ENCODE measurements around the gene ZDHHC4. TPM values are rescaled to one million over a fixed set of nuclear protein-coding genes. Genes with fewer than 3 reads are reported as not detected.

ZDHHC4 gene
- total and polyA plus RNA-seq, 9 of the 15 experiments (the other 6 are each of a cell fraction or from before 2014, with no cell fraction given): 33.4 to 106 (median 58.3) TPM

- TF ChIP-seq LEF1 (IDR thresholded peaks at IDR 0.05) (no peak), FOXA1 (IDR thresholded peaks at IDR 0.05; ENCODE audit: borderline replicate concordance) (no peak), OTX1 (CRISPR knock-in tag; IDR thresholded peaks at IDR 0.05) (no peak), TAF7 (tag; IDR thresholded peaks at IDR 0.05) (no peak), ZNF253 (CRISPR knock-in tag; conservative IDR thresholded peaks at IDR 0.05) (no peak), GABPA (tag; conservative IDR thresholded peaks at IDR 0.05; ENCODE audit: low read depth) (peak; percentile 92), ZFP36 (IDR thresholded peaks at IDR 0.05; ENCODE audit: low read depth, low read length, partially characterized antibody) (no peak), CUX1 (CRISPR knock-in tag; IDR thresholded peaks at IDR 0.05) (no peak), GATAD2B (IDR thresholded peaks at IDR 0.05; ENCODE audit: borderline replicate concordance) (peak; percentile 98), POLR2G (IDR thresholded peaks at IDR 0.05; ENCODE audit: low read depth, low read length) (peak; percentile 94), IRF1 (CRISPR knock-in tag; IDR thresholded peaks at IDR 0.05; ENCODE audit: borderline replicate concordance) (no peak), POLR2B (IDR thresholded peaks at IDR 0.05; ENCODE audit: low read depth, partially characterized antibody) (no peak), MCM7 (IDR thresholded peaks at IDR 0.05) (no peak)
- TF ChIP-seq, protein P1, sequence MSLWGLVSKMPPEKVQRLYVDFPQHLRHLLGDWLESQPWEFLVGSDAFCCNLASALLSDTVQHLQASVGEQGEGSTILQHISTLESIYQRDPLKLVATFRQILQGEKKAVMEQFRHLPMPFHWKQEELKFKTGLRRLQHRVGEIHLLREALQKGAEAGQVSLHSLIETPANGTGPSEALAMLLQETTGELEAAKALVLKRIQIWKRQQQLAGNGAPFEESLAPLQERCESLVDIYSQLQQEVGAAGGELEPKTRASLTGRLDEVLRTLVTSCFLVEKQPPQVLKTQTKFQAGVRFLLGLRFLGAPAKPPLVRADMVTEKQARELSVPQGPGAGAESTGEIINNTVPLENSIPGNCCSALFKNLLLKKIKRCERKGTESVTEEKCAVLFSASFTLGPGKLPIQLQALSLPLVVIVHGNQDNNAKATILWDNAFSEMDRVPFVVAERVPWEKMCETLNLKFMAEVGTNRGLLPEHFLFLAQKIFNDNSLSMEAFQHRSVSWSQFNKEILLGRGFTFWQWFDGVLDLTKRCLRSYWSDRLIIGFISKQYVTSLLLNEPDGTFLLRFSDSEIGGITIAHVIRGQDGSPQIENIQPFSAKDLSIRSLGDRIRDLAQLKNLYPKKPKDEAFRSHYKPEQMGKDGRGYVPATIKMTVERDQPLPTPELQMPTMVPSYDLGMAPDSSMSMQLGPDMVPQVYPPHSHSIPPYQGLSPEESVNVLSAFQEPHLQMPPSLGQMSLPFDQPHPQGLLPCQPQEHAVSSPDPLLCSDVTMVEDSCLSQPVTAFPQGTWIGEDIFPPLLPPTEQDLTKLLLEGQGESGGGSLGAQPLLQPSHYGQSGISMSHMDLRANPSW (CRISPR knock-in tag; IDR thresholded peaks at IDR 0.05): no peak
- TF ChIP-seq, protein P2, sequence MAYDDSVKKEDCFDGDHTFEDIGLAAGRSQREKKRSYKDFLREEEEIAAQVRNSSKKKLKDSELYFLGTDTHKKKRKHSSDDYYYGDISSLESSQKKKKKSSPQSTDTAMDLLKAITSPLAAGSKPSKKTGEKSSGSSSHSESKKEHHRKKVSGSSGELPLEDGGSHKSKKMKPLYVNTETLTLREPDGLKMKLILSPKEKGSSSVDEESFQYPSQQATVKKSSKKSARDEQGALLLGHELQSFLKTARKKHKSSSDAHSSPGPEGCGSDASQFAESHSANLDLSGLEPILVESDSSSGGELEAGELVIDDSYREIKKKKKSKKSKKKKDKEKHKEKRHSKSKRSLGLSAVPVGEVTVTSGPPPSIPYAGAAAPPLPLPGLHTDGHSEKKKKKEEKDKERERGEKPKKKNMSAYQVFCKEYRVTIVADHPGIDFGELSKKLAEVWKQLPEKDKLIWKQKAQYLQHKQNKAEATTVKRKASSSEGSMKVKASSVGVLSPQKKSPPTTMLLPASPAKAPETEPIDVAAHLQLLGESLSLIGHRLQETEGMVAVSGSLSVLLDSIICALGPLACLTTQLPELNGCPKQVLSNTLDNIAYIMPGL (CRISPR knock-in tag; IDR thresholded peaks at IDR 0.05): no peak; the same call in 1 of the 2 replicates
These were observed 12.8 kb downstream of the ZDHHC4 start, which contains the start of gene INTS15 (continued) for GRCh38 chr7:6589829-6590644.
